Inflammatory macrophage (primary cell): ENCODE results near the gene TIGD1.
A peak's percentile ranks its signal among the peaks of the same experiment; 100 is the strongest.

Experiments used
- DNase-seq, 2 donors: peaks; one replicate each; pipeline ENCODE4 v3.0.0-alpha.2; 2020 to 2022

TIGD1 gene

DNA sequence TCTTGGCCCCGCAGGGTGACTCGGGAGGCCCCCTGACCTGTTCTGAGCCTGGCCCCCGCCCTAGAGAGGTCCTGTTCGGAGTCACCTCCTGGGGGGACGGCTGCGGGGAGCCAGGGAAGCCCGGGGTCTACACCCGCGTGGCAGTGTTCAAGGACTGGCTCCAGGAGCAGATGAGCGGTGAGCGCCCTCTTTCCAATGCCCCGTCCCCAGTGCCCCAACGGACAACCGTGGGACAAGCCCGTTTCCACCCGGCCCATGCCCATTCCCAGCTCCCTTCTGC is 27.0 kb downstream of the TIGD1 start:
- DNase-seq, result no peak

DNA sequence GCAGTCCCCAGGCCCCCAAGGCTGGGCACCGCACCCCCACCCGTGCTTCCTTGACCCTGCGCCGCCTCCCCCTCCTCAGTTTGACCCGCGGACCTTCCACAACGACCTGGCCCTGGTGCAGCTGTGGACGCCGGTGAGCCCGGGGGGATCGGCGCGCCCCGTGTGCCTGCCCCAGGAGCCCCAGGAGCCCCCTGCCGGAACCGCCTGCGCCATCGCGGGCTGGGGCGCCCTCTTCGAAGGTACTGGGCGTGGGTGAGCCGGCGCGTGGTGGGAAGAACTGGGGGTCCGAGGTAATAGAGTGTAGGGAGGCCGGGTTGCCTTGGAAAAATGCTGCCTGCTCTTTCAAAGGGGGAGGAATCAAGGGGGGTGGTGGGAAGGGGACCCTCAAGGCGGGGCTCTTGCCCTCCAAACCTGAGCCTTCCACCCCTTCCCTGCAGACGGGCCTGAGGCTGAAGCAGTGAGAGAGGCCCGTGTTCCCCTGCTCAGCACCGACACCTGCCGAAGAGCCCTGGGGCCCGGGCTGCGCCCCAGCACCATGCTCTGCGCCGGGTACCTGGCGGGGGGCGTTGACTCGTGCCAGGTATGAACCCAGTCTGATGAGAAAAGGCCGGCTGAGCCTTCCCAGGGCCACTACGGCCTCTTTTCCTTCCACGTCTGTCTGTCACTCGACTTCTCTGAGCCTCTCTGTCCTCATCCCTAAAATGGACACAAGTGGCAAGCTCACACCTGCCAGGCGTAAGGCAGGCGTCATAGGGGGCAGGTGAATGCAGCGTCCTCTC is 27.5 kb downstream of the TIGD1 start:
- no peak for DNase-seq

DNA sequence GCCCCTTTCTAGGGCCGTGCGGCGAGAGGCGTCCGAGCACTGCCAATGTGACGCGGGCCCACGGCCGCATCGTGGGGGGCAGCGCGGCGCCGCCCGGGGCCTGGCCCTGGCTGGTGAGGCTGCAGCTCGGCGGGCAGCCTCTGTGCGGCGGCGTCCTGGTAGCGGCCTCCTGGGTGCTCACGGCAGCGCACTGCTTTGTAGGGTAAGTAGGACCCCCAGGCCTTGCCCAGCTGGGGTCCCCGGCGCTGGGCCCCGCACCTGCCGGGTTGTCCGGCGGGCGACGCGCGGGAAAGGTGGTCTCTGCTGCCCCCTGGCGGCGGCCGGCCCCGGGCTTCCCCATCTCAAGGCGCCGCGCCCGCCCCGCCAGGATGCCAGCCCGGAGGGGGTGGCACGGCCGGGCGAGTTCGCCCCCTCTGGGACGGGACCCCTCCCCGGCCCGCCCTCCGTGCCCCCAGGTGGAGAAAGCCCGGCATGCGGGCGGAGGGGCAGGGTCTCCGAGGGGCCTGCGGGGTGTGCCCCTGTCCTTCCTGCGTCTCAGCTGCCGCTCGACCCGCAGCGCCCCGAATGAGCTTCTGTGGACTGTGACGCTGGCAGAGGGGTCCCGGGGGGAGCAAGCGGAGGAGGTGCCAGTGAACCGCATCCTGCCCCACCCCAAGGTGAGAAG is 28.3 kb downstream of the TIGD1 start:
- peak; percentile 27 to 37 for DNase-seq

GRCh38 chr2:232521098-232521497 is 29.3 kb downstream of the TIGD1 start:
- DNase-seq, result no peak

GRCh38 chr2:232520489-232520888 is 29.9 kb downstream of the TIGD1 start:
- DNase-seq, result no peak

DNA sequence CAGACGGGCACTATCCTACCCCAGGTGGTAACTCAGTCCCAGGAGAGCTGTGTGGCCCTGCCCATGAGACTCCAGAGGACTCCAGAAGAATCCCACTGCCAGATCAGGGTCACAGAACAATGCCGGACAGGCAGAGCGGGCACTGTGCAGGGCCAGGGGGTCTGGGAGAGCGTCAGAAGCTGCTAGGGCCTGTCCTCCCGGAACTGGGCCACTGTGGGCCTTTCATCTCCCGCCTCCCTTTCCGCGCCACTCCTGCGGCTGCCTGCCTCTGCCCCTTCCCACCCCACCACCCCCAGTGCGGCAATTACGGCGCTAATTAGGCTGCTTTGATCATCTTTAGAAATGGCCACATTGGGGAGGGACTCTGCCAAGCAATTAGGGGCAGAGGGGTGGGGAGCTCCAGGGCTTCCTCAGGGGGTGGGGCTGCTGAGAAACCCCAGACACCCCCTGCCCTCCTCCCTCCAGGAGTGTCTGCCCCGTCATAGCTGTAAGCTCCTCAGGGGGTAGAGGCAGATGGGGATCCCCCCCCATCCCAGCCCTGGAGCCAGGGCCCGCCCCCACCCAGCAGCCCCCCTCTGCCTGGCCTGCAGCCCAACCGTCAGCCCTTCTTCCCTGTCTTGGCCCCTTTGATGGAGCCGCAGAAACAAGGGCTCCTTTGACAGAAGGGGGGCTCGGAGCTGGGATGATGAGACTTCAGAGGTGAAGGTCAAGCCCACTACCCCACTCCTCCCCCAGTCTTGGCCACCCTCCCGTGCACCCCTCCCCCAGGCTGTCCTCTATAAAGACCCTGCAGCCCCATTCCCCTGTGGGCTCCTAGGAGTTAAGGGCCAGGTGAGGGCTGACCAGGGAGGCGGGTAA is 30.5 kb downstream of the TIGD1 start, which contains the start of gene PRSS56:
PRSS56 (plus strand) TSS at position 808 of the 858 bp plus-strand sequence. CDS start 211 bp downstream, outside the sequence.
- no peak for DNase-seq

GRCh38 chr2:232518844-232519243 is 31.5 kb downstream of the TIGD1 start:
- no peak for DNase-seq

DNA sequence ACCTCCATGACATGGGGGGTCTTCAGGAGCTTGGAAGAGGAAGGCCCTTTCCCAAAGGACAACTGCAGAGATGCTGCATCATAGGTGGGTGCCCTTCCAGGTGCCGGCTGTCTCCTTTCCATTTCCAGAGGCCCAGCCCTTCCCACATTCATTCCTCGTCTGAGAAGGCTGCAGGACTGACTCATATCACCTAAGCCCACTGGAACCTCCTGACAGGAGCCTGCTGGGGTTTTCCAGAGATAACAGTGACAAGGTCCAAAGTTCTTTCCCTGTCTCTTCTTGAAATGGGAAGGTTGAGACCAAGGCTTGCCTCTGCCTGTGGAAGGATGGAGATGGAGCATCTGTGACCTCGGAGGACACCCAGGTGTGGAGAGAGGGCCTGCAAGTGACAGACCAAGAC is 33.8 kb downstream of the TIGD1 start:
- no peak for DNase-seq

GRCh38 chr2:232515639-232516038 is 34.7 kb downstream of the TIGD1 start:
- peak; percentile 7 to 21 for DNase-seq

DNA sequence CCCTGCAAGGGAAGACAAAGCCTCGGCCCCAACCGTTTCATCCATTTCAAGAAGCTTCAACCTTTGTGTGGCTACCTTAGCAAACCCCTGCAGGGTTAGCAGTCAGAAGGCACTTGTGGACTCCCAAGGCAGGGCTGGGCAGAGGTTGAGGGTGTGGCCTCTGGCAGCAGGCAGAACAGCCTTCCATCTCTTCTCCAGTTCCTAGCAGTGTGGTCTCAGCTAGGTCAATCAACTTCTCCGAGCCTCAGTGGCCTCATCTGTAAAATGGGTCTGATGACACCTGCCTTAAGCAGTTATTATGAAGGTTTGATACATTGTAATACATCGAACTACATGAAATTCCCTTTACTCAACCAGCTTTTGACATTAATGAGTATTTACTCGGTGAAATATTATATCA is 37.0 kb downstream of the TIGD1 start:
- no peak for DNase-seq

GRCh38 chr2:232512602-232513001 is 37.8 kb downstream of the TIGD1 start:
- no peak for DNase-seq

- no peak for DNase-seq
Measured at GRCh38 chr2:232511336-232511890, 38.9 kb downstream of the TIGD1 start.

DNA sequence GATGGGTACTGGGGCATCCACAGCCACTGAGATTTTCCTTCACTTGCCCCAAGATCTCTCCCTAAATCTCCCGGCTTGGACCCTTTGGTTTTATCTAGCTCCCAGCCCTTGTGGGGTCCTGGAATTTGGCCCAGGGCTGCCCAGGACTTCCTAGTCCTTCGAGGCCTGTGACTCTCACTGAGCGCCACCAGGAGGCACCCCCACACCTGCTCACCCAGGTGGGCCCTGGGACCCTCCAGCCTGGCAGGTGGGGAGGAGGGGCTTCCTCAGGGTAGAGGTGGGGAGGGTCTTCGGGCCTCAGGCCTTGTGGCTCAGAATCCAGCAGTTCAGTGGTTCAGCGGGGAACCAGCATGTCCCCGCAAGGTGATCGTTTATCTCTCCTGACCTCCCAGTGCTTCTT is 42.1 kb downstream of the TIGD1 start:
- DNase-seq, result no peak

- no peak for DNase-seq
Measured at GRCh38 chr2:232506709-232507108, 43.6 kb downstream of the TIGD1 start.

GRCh38 chr2:232505856-232506255 is 44.5 kb downstream of the TIGD1 start:
- no peak for DNase-seq

DNA sequence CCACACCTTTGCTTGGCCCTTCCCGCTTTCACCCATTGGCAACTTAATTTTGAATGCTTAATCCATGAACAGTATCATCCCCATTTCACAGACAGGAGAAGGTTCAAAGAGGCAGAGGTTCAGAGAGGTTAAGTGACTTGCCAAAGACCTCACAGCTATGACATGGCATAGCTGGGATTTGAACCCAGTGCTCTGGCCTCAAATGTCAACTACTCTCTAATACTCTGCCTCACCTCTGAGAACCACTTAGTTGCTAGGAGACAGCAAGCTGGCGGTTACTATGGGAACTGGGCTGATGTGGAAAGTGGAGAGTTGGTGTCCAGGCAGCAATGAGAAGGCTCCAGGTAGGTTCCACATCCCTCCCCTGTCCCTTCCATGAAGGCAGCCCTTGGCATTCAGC is 45.9 kb downstream of the TIGD1 start:
- DNase-seq, result no peak

GRCh38 chr2:232503809-232504323 is 46.5 kb downstream of the TIGD1 start:
- DNase-seq, result no peak

GRCh38 chr2:232502911-232503808 is 47.2 kb downstream of the TIGD1 start:
- DNase-seq, result peak in 1 of 2 donors; percentile 8

DNA sequence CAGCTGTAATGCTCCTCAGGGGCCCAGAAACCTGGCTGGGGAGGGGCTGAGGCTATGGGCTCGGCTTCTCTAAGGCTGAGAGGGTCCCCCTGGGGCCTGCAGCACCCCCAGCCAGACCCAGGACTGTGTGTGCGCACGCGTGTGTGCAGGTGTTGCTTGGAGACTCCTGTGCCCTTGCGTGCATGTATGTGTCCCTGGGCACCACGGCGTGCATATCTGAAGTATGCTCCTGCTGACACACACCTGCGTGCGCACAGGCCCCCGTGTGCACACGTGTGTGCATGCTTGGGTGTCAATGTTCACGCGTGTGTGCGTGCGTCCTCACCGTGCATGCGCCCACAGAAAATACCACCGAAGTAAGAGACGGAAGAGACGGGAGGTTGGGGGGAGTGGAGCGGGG is 47.8 kb downstream of the TIGD1 start:
- DNase-seq, result no peak

- no peak for DNase-seq
Measured at GRCh38 chr2:232501794-232502390, 48.5 kb downstream of the TIGD1 start.

DNA sequence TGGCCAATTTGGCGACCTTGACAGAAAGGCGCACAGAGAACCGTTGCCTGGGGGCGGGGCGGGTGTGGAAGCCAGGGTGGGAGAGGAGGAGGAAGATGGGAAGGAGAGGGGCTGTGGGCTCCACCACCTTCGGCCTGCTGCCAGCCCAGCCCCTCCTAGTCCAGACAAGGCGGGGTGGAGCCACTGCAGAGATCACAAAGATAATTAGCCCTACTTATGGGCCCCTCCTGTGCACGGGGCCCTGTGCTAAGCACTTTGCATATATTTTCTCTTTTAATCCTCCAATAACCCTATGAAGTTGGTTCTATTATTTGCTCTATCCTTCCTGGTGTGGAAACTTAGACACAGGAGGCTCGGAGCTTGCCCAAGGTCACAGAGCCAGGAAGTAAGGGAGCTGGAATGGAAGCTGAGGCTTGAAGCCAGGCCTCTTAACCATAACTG is 49.0 kb downstream of the TIGD1 start:
- no peak for DNase-seq
